GM12878 (cell line): ENCODE data around the gene UCKL1. TPM values are rescaled to one million over a fixed set of nuclear protein-coding genes. Genes with fewer than 3 reads are reported as not detected.
A peak's percentile ranks its signal among the peaks of the same experiment; 100 is the strongest.

ENCODE experiments used
- ATAC-seq: fragments of 200-7000 bp; cut with Tn5 transposase; 3 replicates; pipeline ENCODE4 v1.9.1; 2020; ENCODE audit warnings: mild to moderate bottlenecking, moderate library complexity
- BruUV-seq: library from RNA; stranded (reverse); fragments of 400-500 nt; replicated peaks from 2 replicates; lab custom pipeline; 2021; lab: Mats Ljungman, UMichigan
- CTCF ChIA-PET: fragments of 300-600 bp; sonication (Branson Sonifier 250); formaldehyde crosslinking; extraction: SDS; loops from one replicate; lab custom pipeline; 2021; ENCODE audit warnings: inconsistent platforms; lab: Yijun Ruan, JAX
- POLR2A ChIA-PET: fragments of 350-600 bp; formaldehyde crosslinking; extraction: SDS; loops from one replicate; lab custom pipeline; 2021; ENCODE audit warnings: inconsistent platforms; lab: Charles Lee
- RAD21 ChIA-PET: fragments of 300-600 bp; sonication (Branson Sonifier 250); formaldehyde crosslinking; loops from one replicate; lab custom pipeline; 2023; ENCODE audit warnings: antibody characterized with exemption; ENCODE audit not compliant: unreplicated experiment; lab: Charles Lee
- SMC1A ChIA-PET: fragments of 300-600 bp; sonication (Branson Sonifier 250); formaldehyde crosslinking; loops from one replicate; lab custom pipeline; 2023; ENCODE audit not compliant: unreplicated experiment, uncharacterized antibody; lab: Charles Lee
- DNase-seq: peaks from one replicate; pipeline ENCODE4 v3.0.0-alpha.2; 2011; ENCODE audit warnings: low read depth, low spot score
- FAIRE-seq: peaks from 3 replicates; lab custom pipeline; 2011; peaks lifted over from hg19 to GRCh38; lab: Jason Lieb, UNC
- H2AFZ ChIP-seq: 2 replicates; pipeline ENCODE4 v1.6.0; 2011; ENCODE audit warnings: low read depth, low read length, control low read depth; ENCODE audit not compliant: control insufficient read depth
- H3K27ac ChIP-seq: 2 replicates; pipeline ENCODE4 v1.5.1; 2011; ENCODE audit warnings: control low read depth; ENCODE audit not compliant: control insufficient read depth, insufficient read depth
- H3K27me3 ChIP-seq, 2 experiments: replicated peaks in 1 of 2; 2 replicates each; pipeline versions ENCODE4 v1.6.0 to v1.6.1; 2011; ENCODE audit warnings: low read length in 1 of 2; ENCODE audit not compliant: control insufficient read depth in 2 of 2, insufficient read depth in 2 of 2
- H3K36me3 ChIP-seq, 2 experiments: 2 replicates each; pipeline ENCODE4 v1.5.1; 2011; ENCODE audit warnings: low read length in 1 of 2; ENCODE audit not compliant: control insufficient read depth in 2 of 2, insufficient read depth in 2 of 2
- H3K4me1 ChIP-seq: 2 replicates; pipeline ENCODE4 v1.6.1; 2011; ENCODE audit warnings: mild to moderate bottlenecking, low read length, moderate library complexity, mixed read lengths; ENCODE audit not compliant: control insufficient read depth, insufficient read depth
- H3K4me2 ChIP-seq: 2 replicates; pipeline ENCODE4 v1.6.0; 2011; ENCODE audit warnings: control low read depth; ENCODE audit not compliant: control insufficient read depth, insufficient read depth
- H3K4me3 ChIP-seq: fragments of 200-600 bp; sonication (generic); 2 replicates; pipeline ENCODE4 v1.5.1; 2016
- H3K79me2 ChIP-seq: 2 replicates; pipeline ENCODE4 v1.6.0; 2011; ENCODE audit warnings: low read length; ENCODE audit not compliant: control insufficient read depth, insufficient read depth
- H3K9ac ChIP-seq: 2 replicates; pipeline ENCODE4 v1.8.0; 2011; ENCODE audit warnings: low read length, control low read depth, mixed read lengths; ENCODE audit not compliant: control insufficient read depth, insufficient read depth
- H3K9me3 ChIP-seq: replicated peaks from 3 replicates; pipeline ENCODE4 v1.5.1; 2011; ENCODE audit warnings: mild to moderate bottlenecking, low read length; ENCODE audit not compliant: control insufficient read depth, insufficient read depth
- H4K20me1 ChIP-seq: 2 replicates; pipeline ENCODE4 v1.6.0; 2011; ENCODE audit not compliant: control insufficient read depth, insufficient read depth
- CUX1 ChIP-seq: IDR thresholded peaks from 2 replicates; pipeline ENCODE4 v1.6.1; 2012; ENCODE audit warnings: improper control_type of control experiment, low read depth, low read length; ENCODE audit not compliant: insufficient replicate concordance
- EZH2 ChIP-seq: IDR thresholded peaks from 2 replicates; pipeline ENCODE4 v1.6.1; 2012; ENCODE audit warnings: low read depth, mild to moderate bottlenecking, control low read depth, inconsistent platforms, low read length, borderline replicate concordance; ENCODE audit not compliant: control insufficient read depth
- IRF4 ChIP-seq: IDR thresholded peaks from 2 replicates; pipeline ENCODE4 v1.6.1; 2011; ENCODE audit warnings: low read depth, low read length
- KDM1A ChIP-seq: fragments of 200-600 bp; sonication (generic); IDR thresholded peaks from 2 replicates; pipeline ENCODE4 v1.6.1; 2016; ENCODE audit warnings: borderline replicate concordance
- MEF2B ChIP-seq: fragments of 450-650 bp; IDR thresholded peaks from 2 replicates; pipeline ENCODE4 v1.6.1; 2018; ENCODE audit warnings: mild to moderate bottlenecking, moderate library complexity; ENCODE audit not compliant: partially characterized antibody, poor library complexity, severe bottlenecking
- TCF7 ChIP-seq: IDR thresholded peaks from 2 replicates; pipeline ENCODE4 v1.6.1; 2014; ENCODE audit warnings: antibody characterized with exemption, borderline replicate concordance
- WGBS: methylation state at CpG from one replicate; pipeline ENCODE4 v1.1.6; 2016; ENCODE audit warnings: low lambda C conversion rate; ENCODE audit not compliant: insufficient replicate concordance, insufficient coverage; ENCODE audit errors: missing lambda C conversion rate; 5-methylcytosine and 5-hydroxymethylcytosine counted together
- in situ Hi-C: fragments of 300-500 bp; cut with MboI; formaldehyde crosslinking; loops from 9 replicates; pipeline ENCODE4 v1.14.3; 2018; ENCODE audit warnings: mixed read lengths
- intact Hi-C: fragments of 100-400 bp; cut with micrococcal nuclease; formaldehyde crosslinking; loops from one replicate; pipeline ENCODE4 v1.14.2; 2022; ENCODE audit not compliant: unreplicated experiment
- polyA plus RNA-seq, 11 experiments: library from polyadenylated mRNA; depleted of rRNA in 4 of 11; unstranded in 6 of 11; stranded (reverse) in 5 of 11; fragments of >200 nt; fragmentation: Nextera tagmentation in 4 of 11; fragmentation: Illumina TruSeq in 1 of 11; extraction: Ambion mirVana in 4 of 11; extraction: Trizol in 1 of 11; gene quantifications; 1 replicate in 1 of 11; 2 replicates in 10 of 11; pipeline versions ENCODE4 v1.2.1 to v1.2.3, GENCODE V29; 2011 to 2016; ENCODE audit warnings: inconsistent platforms in 2 of 11, missing spikeins in 2 of 11, low read depth in 1 of 11
- total RNA-seq, 4 experiments: library from RNA; depleted of rRNA in 3 of 4; stranded (reverse); fragments of >200 nt in 3 of 4; fragmentation: Illumina TruSeq in 1 of 4; extraction: Trizol in 1 of 4; gene quantifications; 2 replicates each; pipeline versions ENCODE4 v1.2.1 to v1.2.3, GENCODE V29; 2013 to 2021
- TF ChIP-seq, protein P1 (sequence below): fragments of 450-650 bp; IDR thresholded peaks from 2 replicates; pipeline ENCODE4 v1.6.1; 2017; ENCODE audit warnings: antibody characterized with exemption, mild to moderate bottlenecking, moderate library complexity
- TF ChIP-seq, protein P2 (sequence below): IDR thresholded peaks from 2 replicates; pipeline ENCODE4 v1.6.1; 2011; ENCODE audit warnings: borderline replicate concordance, low read depth, mild to moderate bottlenecking, moderate library complexity, mixed read lengths, low read length; ENCODE audit not compliant: insufficient read depth; ENCODE audit errors: extremely low read length
- TF ChIP-seq, protein P3 (sequence below): fragments of 450-650 bp; IDR thresholded peaks from 2 replicates; pipeline ENCODE4 v1.6.1; 2017; ENCODE audit warnings: mild to moderate bottlenecking, low read depth, inconsistent platforms; ENCODE audit not compliant: poor library complexity, severe bottlenecking

Gene UCKL1
- total and polyA plus RNA-seq, 10 of the 15 experiments (the other 5 are each of a cell fraction or from before 2014, with no cell fraction given) = 2.4 to 36.3 (median 24.8) TPM

DNA sequence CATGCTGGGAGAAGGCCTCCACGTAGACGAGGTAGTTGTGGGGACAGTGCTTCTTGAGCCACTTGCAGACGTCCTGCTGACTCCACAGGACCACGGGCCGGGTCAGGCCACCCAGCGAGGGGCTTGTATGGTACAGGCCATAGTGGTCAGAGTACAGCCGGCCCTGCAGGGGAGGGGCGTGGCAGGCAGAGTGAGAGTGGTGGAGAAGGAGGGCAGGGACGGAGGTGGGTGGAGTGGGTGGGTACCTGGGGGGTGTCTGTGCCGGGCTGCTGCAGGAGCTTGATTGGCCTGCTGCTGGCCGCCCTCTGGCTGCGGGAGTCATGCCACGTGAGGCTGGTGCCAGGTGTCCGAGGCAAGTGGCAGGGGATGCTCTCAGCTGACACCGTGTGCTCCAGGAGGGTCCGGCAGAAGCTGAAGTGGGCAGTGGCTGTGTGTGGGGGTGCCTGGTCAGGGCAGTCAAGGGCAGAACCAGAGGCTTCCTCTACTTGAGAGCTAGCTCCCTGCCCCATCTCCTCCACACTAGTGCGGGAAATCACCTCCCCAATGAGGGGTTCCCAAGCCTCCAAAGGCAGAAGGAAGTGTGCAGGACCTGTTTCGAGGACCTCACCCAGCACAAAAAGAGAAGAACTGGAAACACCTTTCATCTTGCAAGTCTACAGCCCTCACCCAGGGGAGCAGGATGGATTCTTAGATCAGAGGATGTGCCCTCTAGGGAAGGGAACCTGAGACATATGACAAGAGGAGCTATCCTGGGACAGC is 20.9 kb upstream of the UCKL1 start:
- no peaks in the 10 kb centered on the region for H3K27me3 ChIP-seq
- no peaks in the 10 kb centered on the region for H4K20me1 ChIP-seq
- POLR2A ChIA-PET = interaction anchor here (0.6 to 1.3 kb wide), 2 partner anchors 63 to 343 kb away, joined by 3 read pairs; no protein-coding TSS in a partner anchor
- SMC1A ChIA-PET = no interaction called here
- H2AFZ ChIP-seq = no peak overlapping the region
- peak overlapping the region; percentile 68 for H3K9ac ChIP-seq
- RAD21 ChIA-PET = interaction anchor here (0.5 to 1.0 kb wide), 4 partner anchors 54 to 102 kb away, joined by 3 to 8 read pairs (median 6); partner anchors contain the start of genes OPRL1, RGS19 and TCEA2
- no peak for ATAC-seq
- no peaks in the 10 kb centered on the region for H3K9me3 ChIP-seq
- DNase-seq = no peak
- H3K79me2 ChIP-seq = peaks cover 44% of the 10 kb centered on the region
- peaks cover 8 to 15% of the 10 kb centered on the region in 2 experiments; a peak in 3 of 4 replicates for H3K36me3 ChIP-seq
- in situ Hi-C loops = no loop called here
- CTCF ChIA-PET = interaction anchor here (0.7 to 1.6 kb wide), 3 partner anchors 62 to 269 kb away, joined by 3 to 7 read pairs (median 4); partner anchors contain the start of genes ARFRP1 and ZGPAT
- WGBS = 80% methylated on average over 14 of the region's 18 CpGs
- peaks cover 23% of the 10 kb centered on the region for H3K4me1 ChIP-seq
- no TSS peak for BruUV-seq
- peak overlapping the region; percentile 93 for H3K4me2 ChIP-seq
- FAIRE-seq = no peak
- peak overlapping the region; percentile 92 for H3K27ac ChIP-seq
- peak overlapping the region; percentile 96; the same call in 1 of the 2 replicates for H3K4me3 ChIP-seq
- intact Hi-C loops = no loop called here
- TF ChIP-seq, protein P1, sequence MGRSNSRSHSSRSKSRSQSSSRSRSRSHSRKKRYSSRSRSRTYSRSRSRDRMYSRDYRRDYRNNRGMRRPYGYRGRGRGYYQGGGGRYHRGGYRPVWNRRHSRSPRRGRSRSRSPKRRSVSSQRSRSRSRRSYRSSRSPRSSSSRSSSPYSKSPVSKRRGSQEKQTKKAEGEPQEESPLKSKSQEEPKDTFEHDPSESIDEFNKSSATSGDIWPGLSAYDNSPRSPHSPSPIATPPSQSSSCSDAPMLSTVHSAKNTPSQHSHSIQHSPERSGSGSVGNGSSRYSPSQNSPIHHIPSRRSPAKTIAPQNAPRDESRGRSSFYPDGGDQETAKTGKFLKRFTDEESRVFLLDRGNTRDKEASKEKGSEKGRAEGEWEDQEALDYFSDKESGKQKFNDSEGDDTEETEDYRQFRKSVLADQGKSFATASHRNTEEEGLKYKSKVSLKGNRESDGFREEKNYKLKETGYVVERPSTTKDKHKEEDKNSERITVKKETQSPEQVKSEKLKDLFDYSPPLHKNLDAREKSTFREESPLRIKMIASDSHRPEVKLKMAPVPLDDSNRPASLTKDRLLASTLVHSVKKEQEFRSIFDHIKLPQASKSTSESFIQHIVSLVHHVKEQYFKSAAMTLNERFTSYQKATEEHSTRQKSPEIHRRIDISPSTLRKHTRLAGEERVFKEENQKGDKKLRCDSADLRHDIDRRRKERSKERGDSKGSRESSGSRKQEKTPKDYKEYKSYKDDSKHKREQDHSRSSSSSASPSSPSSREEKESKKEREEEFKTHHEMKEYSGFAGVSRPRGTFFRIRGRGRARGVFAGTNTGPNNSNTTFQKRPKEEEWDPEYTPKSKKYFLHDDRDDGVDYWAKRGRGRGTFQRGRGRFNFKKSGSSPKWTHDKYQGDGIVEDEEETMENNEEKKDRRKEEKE = no peak
- no peak for TF ChIP-seq TCF7
- TF ChIP-seq, protein P2, sequence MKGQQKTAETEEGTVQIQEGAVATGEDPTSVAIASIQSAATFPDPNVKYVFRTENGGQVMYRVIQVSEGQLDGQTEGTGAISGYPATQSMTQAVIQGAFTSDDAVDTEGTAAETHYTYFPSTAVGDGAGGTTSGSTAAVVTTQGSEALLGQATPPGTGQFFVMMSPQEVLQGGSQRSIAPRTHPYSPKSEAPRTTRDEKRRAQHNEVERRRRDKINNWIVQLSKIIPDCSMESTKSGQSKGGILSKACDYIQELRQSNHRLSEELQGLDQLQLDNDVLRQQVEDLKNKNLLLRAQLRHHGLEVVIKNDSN = no peak
- peak; percentile 23 for TF ChIP-seq MEF2B
- TF ChIP-seq, protein P3, sequence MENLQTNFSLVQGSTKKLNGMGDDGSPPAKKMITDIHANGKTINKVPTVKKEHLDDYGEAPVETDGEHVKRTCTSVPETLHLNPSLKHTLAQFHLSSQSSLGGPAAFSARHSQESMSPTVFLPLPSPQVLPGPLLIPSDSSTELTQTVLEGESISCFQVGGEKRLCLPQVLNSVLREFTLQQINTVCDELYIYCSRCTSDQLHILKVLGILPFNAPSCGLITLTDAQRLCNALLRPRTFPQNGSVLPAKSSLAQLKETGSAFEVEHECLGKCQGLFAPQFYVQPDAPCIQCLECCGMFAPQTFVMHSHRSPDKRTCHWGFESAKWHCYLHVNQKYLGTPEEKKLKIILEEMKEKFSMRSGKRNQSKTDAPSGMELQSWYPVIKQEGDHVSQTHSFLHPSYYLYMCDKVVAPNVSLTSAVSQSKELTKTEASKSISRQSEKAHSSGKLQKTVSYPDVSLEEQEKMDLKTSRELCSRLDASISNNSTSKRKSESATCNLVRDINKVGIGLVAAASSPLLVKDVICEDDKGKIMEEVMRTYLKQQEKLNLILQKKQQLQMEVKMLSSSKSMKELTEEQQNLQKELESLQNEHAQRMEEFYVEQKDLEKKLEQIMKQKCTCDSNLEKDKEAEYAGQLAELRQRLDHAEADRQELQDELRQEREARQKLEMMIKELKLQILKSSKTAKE = no peak
- no peak for TF ChIP-seq KDM1A
- no peak for TF ChIP-seq CUX1
- no peak for TF ChIP-seq IRF4
- TF ChIP-seq EZH2 = no peak
